ENCODE results near the gene FCRL3. TPM values are rescaled to one million over a fixed set of nuclear protein-coding genes. Genes with fewer than 3 reads are reported as not detected.

The FCRL3 gene
- total RNA-seq, 1 experiment from 2014 or later, result not detected

- DNase-seq (ENCODE audit: low read depth), result no peak
Measured at GRCh38 chr1:157682710-157683437, 17.7 kb downstream of the FCRL3 start.

DNA sequence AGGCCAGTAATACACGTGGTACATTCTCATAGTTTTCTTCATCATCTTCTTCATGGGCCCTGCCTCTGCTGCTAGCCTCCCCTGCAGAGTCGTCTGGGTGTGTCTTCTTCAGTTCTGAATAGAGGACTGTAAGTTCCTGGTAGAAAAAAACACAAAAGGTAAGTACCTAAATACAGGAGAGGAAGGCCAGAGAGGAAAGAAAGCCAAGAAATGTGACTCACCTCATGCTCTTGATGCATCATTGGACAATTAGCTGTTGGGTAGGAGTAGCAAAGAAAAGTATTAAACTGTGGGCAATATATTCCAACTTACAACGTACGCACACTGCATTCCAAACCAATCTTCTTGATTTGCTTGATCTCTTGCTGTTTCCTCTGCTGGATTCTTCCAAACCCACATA lies 21.8 kb downstream of the FCRL3 start:
- no peak for DNase-seq (ENCODE audit: low read depth)

DNA sequence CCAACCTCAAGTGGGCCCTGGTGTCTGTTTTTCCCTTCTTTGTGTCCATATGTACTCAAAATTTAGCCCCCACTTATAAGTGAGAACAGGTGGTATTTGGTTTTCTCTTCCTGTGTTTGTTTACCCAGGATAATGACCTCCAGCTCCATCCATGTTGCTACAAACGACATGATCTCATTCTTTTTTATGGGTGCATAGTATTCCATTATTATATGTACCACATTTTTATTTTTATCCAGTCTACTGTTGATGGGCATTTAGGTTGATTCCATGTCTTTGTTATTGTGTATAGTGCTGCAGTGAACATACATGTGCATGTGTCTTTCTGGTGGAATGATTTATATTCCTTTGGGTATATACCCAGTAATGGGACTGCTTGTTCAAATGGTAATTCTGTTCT lies 27.6 kb downstream of the FCRL3 start:
- no peak for DNase-seq (ENCODE audit: low read depth)

- no peak for DNase-seq (ENCODE audit: low read depth)
Measured at GRCh38 chr1:157671895-157672294, 28.7 kb downstream of the FCRL3 start.

DNA sequence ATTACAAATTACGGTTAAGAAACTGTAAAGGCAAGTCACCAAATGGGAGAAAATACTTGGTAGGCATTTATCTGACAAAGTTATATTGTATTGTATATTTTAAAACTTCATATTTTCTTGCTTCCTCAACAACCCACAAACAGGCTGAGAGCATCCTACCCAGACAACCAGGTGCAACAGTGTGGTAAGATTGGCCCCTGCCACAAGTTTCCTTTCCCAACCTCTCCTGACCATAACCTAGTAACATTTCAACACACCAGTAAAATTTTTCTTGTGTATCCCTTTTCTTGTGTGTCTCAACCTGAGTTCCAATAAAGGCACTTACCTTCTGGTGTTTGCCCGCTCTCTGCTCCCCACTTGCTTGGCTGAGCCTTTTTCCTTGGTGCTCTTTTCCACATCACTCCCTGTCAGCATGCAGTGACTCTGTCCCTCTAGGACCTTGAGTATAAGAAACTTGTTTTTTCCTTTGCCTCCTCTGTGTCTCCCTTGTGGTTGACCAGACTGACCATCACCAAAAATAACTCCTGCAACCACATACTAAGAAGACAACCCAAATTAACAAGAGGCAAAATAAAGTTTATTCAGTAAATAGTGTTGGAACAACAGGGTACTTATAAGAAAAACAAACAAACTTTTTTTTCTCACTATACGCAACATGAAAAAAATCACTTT lies 40.9 kb downstream of the FCRL3 start:
- no peak for DNase-seq (ENCODE audit: low read depth)

DNA sequence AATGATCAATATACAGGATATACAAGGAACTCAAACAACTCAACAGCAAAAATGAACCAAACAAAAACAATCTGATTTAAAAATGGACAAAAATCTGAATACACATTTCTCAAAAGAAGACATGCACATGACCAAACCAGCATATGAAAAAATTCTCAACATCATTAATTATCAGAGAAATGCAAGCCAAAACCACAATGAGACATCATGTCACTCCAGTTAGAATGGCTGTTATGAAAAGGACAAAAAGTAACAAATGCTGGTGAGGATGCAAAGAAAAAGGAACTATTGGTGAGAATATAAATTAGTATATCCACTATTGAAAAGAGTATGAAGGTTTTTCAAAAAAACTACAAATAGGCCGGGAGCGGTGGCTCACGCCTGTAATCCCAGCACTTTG lies 42.0 kb downstream of the FCRL3 start:
- no peak for DNase-seq (ENCODE audit: low read depth)

DNA sequence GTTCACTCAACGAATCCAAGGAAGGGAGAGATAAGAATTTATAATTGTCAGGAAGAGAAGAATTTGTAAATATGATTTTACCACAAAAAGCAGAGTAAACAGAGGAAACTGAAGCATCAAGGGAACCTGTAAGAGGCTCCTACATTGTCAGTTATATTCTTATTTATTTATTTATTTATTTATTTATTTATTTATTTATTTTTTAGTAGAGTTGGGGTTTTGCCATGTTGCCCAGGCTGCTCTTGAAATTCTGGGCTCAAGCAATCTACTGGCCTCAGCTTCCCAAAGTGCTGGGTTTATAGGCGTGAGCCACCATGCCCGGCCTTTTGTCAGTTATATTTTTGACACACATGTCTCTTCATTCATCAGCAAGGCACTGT lies 47.1 kb downstream of the FCRL3 start:
- no peak for DNase-seq (ENCODE audit: low read depth)

DNA sequence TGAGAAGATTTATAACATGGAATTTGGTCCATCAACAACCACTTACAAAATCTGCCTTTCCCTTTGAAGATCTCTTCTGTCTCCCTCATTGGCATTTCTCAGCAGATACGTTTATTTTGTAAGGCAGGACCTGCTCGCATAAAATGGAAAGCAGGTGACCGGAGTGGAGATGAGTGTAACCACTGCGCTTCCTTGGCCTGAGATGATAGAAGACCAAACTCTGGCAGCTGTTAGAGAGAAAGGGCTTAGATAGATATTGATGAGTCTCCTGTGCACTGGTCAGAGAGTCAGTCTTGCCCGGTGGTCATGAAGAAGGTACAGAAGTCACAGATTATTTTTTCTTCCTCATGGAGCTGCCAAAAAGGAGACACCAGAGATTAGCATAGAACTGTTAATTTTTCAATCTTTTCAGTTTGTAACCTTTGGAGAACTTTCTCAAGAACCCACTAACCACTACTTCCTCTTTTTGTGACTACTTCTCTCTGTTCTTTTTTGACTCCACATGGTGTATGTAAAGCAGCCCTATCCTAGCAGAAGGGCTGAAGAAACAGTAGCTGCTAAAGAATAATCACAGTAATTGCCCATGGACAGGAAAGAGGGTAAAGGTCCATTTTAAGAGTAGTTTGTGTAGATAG lies 47.6 kb downstream of the FCRL3 start:
- no peak for DNase-seq (ENCODE audit: low read depth)

GRCh38 chr1:157648317-157648716 lies 52.3 kb downstream of the FCRL3 start:
- DNase-seq (ENCODE audit: low read depth), result no peak

DNA sequence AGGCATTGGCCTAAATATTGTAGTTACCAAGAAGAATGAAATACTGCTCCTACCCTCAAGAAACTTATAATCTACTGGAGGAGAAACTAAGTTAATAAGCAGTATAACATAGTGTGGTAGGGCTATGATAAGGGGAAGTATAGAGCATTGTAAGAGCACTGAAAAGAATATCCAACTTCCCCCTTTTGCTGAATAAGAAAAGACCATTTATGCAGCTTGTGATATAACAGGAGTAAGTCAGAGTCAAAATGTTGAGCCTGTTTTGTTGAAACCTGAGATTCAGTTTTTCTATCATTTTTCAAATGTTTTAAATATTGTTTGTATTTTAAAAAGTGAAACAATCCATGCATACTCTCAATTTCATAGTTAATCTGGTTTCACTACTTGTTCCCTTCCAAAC lies 54.4 kb downstream of the FCRL3 start:
- no peak for DNase-seq (ENCODE audit: low read depth)

DNA sequence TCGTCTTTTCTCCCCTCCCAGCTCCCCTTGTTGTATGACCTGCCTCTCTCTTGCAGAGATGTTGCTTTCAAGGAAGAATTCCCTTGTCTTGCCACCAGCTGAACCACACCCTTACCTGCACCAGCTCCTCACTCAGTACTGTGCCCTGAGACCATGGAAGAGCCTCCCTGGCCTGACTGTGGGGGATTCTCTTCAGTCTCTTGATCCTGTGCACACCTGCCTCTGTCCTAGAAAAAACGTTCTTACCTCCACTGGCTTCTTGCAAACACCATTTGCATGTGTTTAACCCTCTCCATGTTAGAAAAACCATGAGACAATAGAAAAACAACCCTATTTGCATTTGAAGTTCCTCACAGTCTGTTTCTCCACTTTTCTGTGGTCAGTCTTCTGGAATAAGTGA lies 59.4 kb downstream of the FCRL3 start:
- no peak for DNase-seq (ENCODE audit: low read depth)

DNA sequence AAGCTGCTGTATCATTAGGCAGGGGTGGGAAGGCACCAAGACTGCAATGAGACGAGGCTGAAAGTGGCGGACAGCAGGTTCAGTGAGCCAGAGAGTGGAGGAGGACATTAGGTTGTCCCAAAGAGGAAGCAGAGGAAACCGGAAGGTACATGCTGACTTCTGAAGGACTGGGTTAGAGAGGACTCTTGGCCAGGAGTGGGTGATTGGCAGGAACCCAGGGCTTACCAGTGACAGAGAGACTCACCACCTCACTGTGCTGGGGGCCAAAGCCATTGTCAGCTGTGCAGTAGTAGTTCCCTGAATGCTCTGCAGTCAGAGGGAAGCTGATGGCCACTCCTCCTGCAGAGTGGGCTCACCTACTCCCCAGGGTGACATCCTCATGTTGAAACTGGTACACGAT lies 60.8 kb downstream of the FCRL3 start:
- DNase-seq (ENCODE audit: low read depth), result no peak

GRCh38 chr1:157628773-157629172 lies 71.8 kb downstream of the FCRL3 start:
- DNase-seq (ENCODE audit: low read depth), result no peak

Other genes with a start within 250 kb of the FCRL3 start
- gene FCRL5, start 148.3 kb downstream of the FCRL3 start, total RNA-seq (2014; rRNA removed; shearing (Covaris generic)), result not detected in 2 replicates
- gene FCRL4, start 102.7 kb downstream of the FCRL3 start, total RNA-seq (2014; rRNA removed; shearing (Covaris generic)), result not detected in 2 replicates
- not detected in 2 replicates for gene FCRL2, start 76.4 kb upstream of the FCRL3 start, total RNA-seq (2014; rRNA removed; shearing (Covaris generic))
- gene FCRL1, start 119.4 kb upstream of the FCRL3 start, total RNA-seq (2014; rRNA removed; shearing (Covaris generic)), result 0.10 TPM in 1 of 2 replicates, not detected in the other
- gene CD5L, start 141.0 kb upstream of the FCRL3 start, total RNA-seq (2014; rRNA removed; shearing (Covaris generic)), result 0.10 and 0.12 TPM in 2 replicates

Data from RPMI7951 (cell line).